WTC11 (cell line): ENCODE results near the gene MAP4K3. TPM values are rescaled to one million over a fixed set of nuclear protein-coding genes. Genes with fewer than 3 reads are reported as not detected.
A peak's percentile ranks its signal among the peaks of the same experiment; 100 is the strongest.

Experiments used
- ATAC-seq: fragments of 200-7000 bp; cut with Tn5 transposase; 2 replicates; pipeline ENCODE4 v1.10.0; 2021; ENCODE audit warnings: mild to moderate bottlenecking, moderate library complexity
- CTCF ChIA-PET: fragments of 300-600 bp; sonication (Branson Sonifier 250); formaldehyde crosslinking; loops from one replicate; lab custom pipeline; 2021; ENCODE audit warnings: antibody characterized with exemption; lab: Charles Lee
- POLR2A ChIA-PET: fragments of 350-600 bp; sonication (Branson Sonifier 250); formaldehyde crosslinking; loops from one replicate; lab custom pipeline; 2021; ENCODE audit warnings: antibody characterized with exemption; lab: Charles Lee
- DNase-seq: peaks from one replicate; pipeline ENCODE4 v3.0.0; 2021; ENCODE audit warnings: low spot score
- H3K27ac Mint-ChIP-seq: 2 replicates; pipeline ENCODE4 v1.8.0; 2021; ENCODE audit warnings: mixed read lengths
- H3K27me3 Mint-ChIP-seq: 2 replicates; pipeline ENCODE4 v1.8.0; 2021; ENCODE audit warnings: low read depth, mild to moderate bottlenecking, moderate library complexity, mixed read lengths
- H3K36me3 Mint-ChIP-seq: 2 replicates; pipeline ENCODE4 v1.8.0; 2021; ENCODE audit warnings: mixed read lengths
- H3K4me1 Mint-ChIP-seq: 2 replicates; pipeline ENCODE4 v1.8.0; 2022; ENCODE audit warnings: mixed read lengths
- H3K4me3 Mint-ChIP-seq: 2 replicates; pipeline ENCODE4 v1.8.0; 2021; ENCODE audit warnings: mild to moderate bottlenecking, moderate library complexity, mixed read lengths
- H3K9me3 Mint-ChIP-seq: 2 replicates; pipeline ENCODE4 v1.8.0; 2021; ENCODE audit warnings: mixed read lengths
- E2F4 ChIP-seq: sonication (generic); formaldehyde crosslinking; IDR thresholded peaks from 2 replicates; pipeline ENCODE4 v1.8.1; 2022; ENCODE audit warnings: low read depth, mild to moderate bottlenecking, moderate library complexity, missing genetic modification reagents, borderline replicate concordance
- EMX1 ChIP-seq: fragments of 250-450 bp; sonication (Bioruptor Pico); IDR thresholded peaks from 2 replicates; pipeline ENCODE4 v1.8.0; 2021; ENCODE audit warnings: mild to moderate bottlenecking
- MXD4 ChIP-seq: fragments of 250-450 bp; sonication (Bioruptor Pico); IDR thresholded peaks from 2 replicates; pipeline ENCODE4 v1.8.0; 2021; ENCODE audit warnings: mild to moderate bottlenecking, moderate library complexity, borderline replicate concordance
- NR2C2 ChIP-seq: sonication (generic); formaldehyde crosslinking; IDR thresholded peaks from 2 replicates; pipeline ENCODE4 v1.8.0; 2022; ENCODE audit warnings: mild to moderate bottlenecking, missing genetic modification reagents
- SP1 ChIP-seq: sonication (generic); formaldehyde crosslinking; conservative IDR thresholded peaks from 2 replicates; pipeline ENCODE4 v1.8.1; 2022; ENCODE audit warnings: missing genetic modification reagents
- TEAD1 ChIP-seq: sonication (generic); formaldehyde crosslinking; IDR thresholded peaks from 2 replicates; pipeline ENCODE4 v1.8.0; 2022; ENCODE audit warnings: mild to moderate bottlenecking, missing genetic modification reagents
- USF1 ChIP-seq: sonication (generic); formaldehyde crosslinking; IDR thresholded peaks from 2 replicates; pipeline ENCODE4 v1.8.0; 2022; ENCODE audit warnings: mild to moderate bottlenecking, missing genetic modification reagents
- ZNF121 ChIP-seq: sonication (generic); formaldehyde crosslinking; IDR thresholded peaks from 2 replicates; pipeline ENCODE4 v1.8.0; 2023; ENCODE audit warnings: missing genetic modification reagents
- ZNF263 ChIP-seq: sonication (generic); formaldehyde crosslinking; IDR thresholded peaks from 2 replicates; pipeline ENCODE4 v1.8.1; 2022; ENCODE audit warnings: low read depth, mild to moderate bottlenecking, moderate library complexity, missing genetic modification reagents
- ZNF317 ChIP-seq: sonication (generic); formaldehyde crosslinking; IDR thresholded peaks from 2 replicates; pipeline ENCODE4 v1.8.1; 2023; ENCODE audit warnings: low read depth, mild to moderate bottlenecking, moderate library complexity, missing genetic modification reagents, borderline replicate concordance
- ZNF512 ChIP-seq: sonication (generic); formaldehyde crosslinking; IDR thresholded peaks from 2 replicates; pipeline ENCODE4 v1.8.1; 2022; ENCODE audit warnings: missing genetic modification reagents, borderline replicate concordance
- total RNA-seq: library from RNA; stranded (reverse); gene quantifications from 3 replicates; pipeline ENCODE4 v1.2.3, GENCODE V29; 2021
- TF ChIP-seq, protein P1 (sequence below): sonication (generic); formaldehyde crosslinking; IDR thresholded peaks from 2 replicates; pipeline ENCODE4 v1.8.1; 2023; ENCODE audit warnings: mild to moderate bottlenecking, missing genetic modification reagents, borderline replicate concordance
- TF ChIP-seq, protein P2 (sequence below): fragments of 250-450 bp; sonication (Bioruptor Pico); IDR thresholded peaks from 2 replicates; pipeline ENCODE4 v1.9.0; 2021; ENCODE audit warnings: moderate library complexity, mild to moderate bottlenecking, inconsistent platforms, borderline replicate concordance
- TF ChIP-seq, protein P3 (sequence below): sonication (generic); formaldehyde crosslinking; IDR thresholded peaks from 2 replicates; pipeline ENCODE4 v1.8.0; 2022; ENCODE audit warnings: mild to moderate bottlenecking, missing genetic modification reagents
- TF ChIP-seq, protein P4 (sequence below): fragments of 200-600 bp; IDR thresholded peaks from 2 replicates; pipeline ENCODE4 v1.8.0; 2022; ENCODE audit warnings: antibody characterized with exemption

The MAP4K3 gene
- total RNA-seq, 1 experiment from 2014 or later: 73.2 TPM

DNA sequence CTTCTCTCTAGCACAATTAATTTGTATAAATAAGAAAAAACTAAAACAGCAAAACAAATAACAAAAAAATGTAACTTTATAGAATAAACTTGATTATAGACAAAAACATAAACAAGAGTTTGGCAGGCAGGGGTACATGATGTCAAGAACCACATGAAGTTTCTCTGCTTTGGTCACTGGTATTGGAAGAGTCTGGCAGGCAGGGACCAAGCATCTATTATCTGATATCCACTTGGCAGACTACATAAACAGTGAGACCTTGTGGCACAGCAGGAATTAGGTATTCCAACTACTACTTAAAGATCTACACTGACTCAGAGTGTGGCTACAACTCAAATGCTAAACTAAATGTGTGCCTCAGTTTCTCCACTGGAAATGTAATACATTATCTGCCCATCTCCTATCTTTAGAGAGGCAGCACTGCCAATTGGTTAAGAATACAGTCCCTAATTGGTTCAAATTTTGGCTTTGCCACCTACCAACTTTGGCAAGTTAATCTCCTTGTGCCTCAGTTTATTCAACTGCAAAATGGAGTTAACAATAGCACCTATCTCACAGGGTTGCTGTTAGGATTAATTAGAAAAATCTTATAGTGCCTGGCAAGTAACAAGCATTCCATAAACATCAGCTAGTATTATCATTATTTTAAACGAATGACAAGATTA is 2.7 kb downstream of the MAP4K3 start:
- H3K4me1 Mint-ChIP-seq: peaks cover 81% of the 10 kb centered on the region
- ATAC-seq (no peak), DNase-seq (no peak)
- no peaks in the 10 kb centered on the region for H3K27me3 Mint-ChIP-seq
- ChIA-PET POLR2A (no interaction called here), CTCF (no interaction called here)
- no peaks in the 10 kb centered on the region for H3K36me3 Mint-ChIP-seq
- H3K9me3 Mint-ChIP-seq: no peaks in the 10 kb centered on the region
- no peak for TF ChIP-seq ZNF317 (CRISPR knock-in tag)
- TF ChIP-seq NR2C2 (CRISPR knock-in tag): no peak
- TF ChIP-seq ZNF512 (CRISPR knock-in tag): no peak
- no peak for TF ChIP-seq USF1 (CRISPR knock-in tag)
- no peak for TF ChIP-seq SP1
- no peak for TF ChIP-seq MXD4 (CRISPR knock-in tag)
- no peak for TF ChIP-seq EMX1
- TF ChIP-seq, protein P1, sequence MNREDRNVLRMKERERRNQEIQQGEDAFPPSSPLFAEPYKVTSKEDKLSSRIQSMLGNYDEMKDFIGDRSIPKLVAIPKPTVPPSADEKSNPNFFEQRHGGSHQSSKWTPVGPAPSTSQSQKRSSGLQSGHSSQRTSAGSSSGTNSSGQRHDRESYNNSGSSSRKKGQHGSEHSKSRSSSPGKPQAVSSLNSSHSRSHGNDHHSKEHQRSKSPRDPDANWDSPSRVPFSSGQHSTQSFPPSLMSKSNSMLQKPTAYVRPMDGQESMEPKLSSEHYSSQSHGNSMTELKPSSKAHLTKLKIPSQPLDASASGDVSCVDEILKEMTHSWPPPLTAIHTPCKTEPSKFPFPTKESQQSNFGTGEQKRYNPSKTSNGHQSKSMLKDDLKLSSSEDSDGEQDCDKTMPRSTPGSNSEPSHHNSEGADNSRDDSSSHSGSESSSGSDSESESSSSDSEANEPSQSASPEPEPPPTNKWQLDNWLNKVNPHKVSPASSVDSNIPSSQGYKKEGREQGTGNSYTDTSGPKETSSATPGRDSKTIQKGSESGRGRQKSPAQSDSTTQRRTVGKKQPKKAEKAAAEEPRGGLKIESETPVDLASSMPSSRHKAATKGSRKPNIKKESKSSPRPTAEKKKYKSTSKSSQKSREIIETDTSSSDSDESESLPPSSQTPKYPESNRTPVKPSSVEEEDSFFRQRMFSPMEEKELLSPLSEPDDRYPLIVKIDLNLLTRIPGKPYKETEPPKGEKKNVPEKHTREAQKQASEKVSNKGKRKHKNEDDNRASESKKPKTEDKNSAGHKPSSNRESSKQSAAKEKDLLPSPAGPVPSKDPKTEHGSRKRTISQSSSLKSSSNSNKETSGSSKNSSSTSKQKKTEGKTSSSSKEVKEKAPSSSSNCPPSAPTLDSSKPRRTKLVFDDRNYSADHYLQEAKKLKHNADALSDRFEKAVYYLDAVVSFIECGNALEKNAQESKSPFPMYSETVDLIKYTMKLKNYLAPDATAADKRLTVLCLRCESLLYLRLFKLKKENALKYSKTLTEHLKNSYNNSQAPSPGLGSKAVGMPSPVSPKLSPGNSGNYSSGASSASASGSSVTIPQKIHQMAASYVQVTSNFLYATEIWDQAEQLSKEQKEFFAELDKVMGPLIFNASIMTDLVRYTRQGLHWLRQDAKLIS (CRISPR knock-in tag): no peak
- no peak for TF ChIP-seq E2F4
- TF ChIP-seq, protein P2, sequence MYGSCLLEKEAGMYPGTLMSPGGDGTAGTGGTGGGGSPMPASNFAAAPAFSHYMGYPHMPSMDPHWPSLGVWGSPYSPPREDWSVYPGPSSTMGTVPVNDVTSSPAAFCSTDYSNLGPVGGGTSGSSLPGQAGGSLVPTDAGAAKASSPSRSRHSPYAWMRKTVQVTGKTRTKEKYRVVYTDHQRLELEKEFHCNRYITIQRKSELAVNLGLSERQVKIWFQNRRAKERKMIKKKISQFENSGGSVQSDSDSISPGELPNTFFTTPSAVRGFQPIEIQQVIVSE (CRISPR knock-in tag): no peak
- TF ChIP-seq ZNF263 (CRISPR knock-in tag): no peak
- TF ChIP-seq, protein P3, sequence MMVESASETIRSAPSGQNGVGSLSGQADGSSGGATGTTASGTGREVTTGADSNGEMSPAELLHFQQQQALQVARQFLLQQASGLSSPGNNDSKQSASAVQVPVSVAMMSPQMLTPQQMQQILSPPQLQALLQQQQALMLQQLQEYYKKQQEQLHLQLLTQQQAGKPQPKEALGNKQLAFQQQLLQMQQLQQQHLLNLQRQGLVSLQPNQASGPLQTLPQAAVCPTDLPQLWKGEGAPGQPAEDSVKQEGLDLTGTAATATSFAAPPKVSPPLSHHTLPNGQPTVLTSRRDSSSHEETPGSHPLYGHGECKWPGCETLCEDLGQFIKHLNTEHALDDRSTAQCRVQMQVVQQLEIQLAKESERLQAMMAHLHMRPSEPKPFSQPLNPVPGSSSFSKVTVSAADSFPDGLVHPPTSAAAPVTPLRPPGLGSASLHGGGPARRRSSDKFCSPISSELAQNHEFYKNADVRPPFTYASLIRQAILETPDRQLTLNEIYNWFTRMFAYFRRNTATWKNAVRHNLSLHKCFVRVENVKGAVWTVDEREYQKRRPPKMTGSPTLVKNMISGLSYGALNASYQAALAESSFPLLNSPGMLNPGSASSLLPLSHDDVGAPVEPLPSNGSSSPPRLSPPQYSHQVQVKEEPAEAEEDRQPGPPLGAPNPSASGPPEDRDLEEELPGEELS: no peak
- TF ChIP-seq ZNF121: no peak
- H3K4me3 Mint-ChIP-seq: peak overlapping the region; percentile 94
- H3K27ac Mint-ChIP-seq: no peak overlapping the region

DNA sequence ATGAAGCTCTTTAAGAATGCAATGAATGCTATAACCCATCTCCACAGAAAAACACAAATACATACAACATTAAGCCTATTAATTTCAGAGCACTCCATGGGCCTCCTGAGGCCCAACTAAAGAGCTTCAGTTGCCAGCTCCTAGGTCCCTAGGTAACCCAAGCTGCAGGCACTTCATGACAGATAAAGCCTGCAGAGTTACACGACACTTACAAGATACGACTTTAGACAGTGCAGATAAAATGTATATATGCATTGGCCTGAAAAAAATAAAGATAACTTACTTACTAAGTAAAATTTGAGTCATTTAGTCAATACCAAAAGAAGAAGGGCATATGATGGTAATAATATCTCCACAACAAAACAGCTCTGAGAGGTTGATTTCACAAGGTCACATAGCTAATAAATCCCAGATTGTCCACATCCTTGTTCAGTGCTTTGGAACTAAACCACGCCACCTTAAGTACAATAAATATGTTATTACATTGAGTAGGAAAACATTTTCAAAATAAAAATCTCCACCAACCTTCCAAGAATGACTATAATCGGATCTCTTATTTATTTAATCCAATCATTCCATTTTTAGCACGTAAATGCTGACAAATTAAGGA is 3.4 kb downstream of the MAP4K3 start:
- DNase-seq (no peak), ATAC-seq (no peak)
- no peaks in the 10 kb centered on the region for H3K9me3 Mint-ChIP-seq
- H3K27me3 Mint-ChIP-seq: no peaks in the 10 kb centered on the region
- peaks cover 74% of the 10 kb centered on the region for H3K4me1 Mint-ChIP-seq
- TF ChIP-seq, protein P4, sequence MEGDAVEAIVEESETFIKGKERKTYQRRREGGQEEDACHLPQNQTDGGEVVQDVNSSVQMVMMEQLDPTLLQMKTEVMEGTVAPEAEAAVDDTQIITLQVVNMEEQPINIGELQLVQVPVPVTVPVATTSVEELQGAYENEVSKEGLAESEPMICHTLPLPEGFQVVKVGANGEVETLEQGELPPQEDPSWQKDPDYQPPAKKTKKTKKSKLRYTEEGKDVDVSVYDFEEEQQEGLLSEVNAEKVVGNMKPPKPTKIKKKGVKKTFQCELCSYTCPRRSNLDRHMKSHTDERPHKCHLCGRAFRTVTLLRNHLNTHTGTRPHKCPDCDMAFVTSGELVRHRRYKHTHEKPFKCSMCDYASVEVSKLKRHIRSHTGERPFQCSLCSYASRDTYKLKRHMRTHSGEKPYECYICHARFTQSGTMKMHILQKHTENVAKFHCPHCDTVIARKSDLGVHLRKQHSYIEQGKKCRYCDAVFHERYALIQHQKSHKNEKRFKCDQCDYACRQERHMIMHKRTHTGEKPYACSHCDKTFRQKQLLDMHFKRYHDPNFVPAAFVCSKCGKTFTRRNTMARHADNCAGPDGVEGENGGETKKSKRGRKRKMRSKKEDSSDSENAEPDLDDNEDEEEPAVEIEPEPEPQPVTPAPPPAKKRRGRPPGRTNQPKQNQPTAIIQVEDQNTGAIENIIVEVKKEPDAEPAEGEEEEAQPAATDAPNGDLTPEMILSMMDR: no peak
- no peak for TF ChIP-seq TEAD1
- CTCF ChIA-PET: no interaction called here
- H3K36me3 Mint-ChIP-seq: no peaks in the 10 kb centered on the region
- peak overlapping the region; percentile 94 for H3K4me3 Mint-ChIP-seq
- no peak overlapping the region for H3K27ac Mint-ChIP-seq
- POLR2A ChIA-PET: no interaction called here
